DND-41 (cell line): ENCODE measurements around the gene VPS8.

Experiments
- EZH2 ChIP-seq: IDR thresholded peaks from 3 replicates; pipeline ENCODE4 v1.6.1; 2012; ENCODE audit warnings: borderline replicate concordance, low read depth, mild to moderate bottlenecking, moderate library complexity, low read length, inconsistent platforms; ENCODE audit not compliant: severe bottlenecking
- TF ChIP-seq, protein P1 (sequence below): IDR thresholded peaks from 2 replicates; pipeline ENCODE4 v1.5.1; 2012; ENCODE audit warnings: borderline replicate concordance, low read length, moderate library complexity, mild to moderate bottlenecking; ENCODE audit not compliant: poor library complexity, severe bottlenecking; ENCODE audit errors: extremely low read depth

DNA sequence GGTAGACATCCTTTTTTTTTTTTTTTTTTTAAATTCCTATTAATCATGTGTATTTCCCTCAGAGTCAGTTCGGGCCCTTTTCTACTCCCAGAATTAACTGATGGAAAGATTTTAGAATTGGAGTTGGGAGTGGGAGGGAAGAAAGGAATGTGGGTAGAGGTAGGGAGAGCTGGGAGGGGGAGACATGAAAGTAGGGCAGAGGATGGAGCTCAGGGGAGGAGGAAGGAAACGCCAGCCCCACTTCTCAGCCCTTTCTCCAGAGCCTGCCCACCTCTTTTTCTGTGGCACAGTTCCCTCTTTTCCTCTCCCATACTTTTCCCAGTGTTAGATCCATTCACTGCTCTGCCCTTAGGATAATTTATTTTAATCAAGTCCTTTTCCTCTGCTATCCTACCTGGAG, 129.4 kb downstream of the VPS8 start:
- TF ChIP-seq, protein P1, sequence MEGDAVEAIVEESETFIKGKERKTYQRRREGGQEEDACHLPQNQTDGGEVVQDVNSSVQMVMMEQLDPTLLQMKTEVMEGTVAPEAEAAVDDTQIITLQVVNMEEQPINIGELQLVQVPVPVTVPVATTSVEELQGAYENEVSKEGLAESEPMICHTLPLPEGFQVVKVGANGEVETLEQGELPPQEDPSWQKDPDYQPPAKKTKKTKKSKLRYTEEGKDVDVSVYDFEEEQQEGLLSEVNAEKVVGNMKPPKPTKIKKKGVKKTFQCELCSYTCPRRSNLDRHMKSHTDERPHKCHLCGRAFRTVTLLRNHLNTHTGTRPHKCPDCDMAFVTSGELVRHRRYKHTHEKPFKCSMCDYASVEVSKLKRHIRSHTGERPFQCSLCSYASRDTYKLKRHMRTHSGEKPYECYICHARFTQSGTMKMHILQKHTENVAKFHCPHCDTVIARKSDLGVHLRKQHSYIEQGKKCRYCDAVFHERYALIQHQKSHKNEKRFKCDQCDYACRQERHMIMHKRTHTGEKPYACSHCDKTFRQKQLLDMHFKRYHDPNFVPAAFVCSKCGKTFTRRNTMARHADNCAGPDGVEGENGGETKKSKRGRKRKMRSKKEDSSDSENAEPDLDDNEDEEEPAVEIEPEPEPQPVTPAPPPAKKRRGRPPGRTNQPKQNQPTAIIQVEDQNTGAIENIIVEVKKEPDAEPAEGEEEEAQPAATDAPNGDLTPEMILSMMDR: no peak
- TF ChIP-seq EZH2: no peak
